SK-N-SH treated with all-trans-retinoic acid at 6 μM for 48 hours (cell line): ENCODE data around the gene PEX26.

ENCODE experiments used
- ATAC-seq: fragments of 200-7000 bp; cut with Tn5 transposase; 3 replicates; pipeline ENCODE4 v1.9.1; 2020; ENCODE audit warnings: mild to moderate bottlenecking, moderate library complexity
- ARNTL ChIP-seq: fragments of 450-650 bp; formaldehyde crosslinking; IDR thresholded peaks from 2 replicates; pipeline ENCODE4 v1.5.0; 2020; ENCODE audit warnings: low read depth, mild to moderate bottlenecking, moderate library complexity, borderline replicate concordance
- BACH2 ChIP-seq: fragments of 250-450 bp; sonication (Bioruptor Pico); IDR thresholded peaks from 2 replicates; pipeline ENCODE4 v1.9.0; 2021; ENCODE audit warnings: mild to moderate bottlenecking, borderline replicate concordance
- CREB5 ChIP-seq: fragments of 250-450 bp; sonication (Bioruptor Pico); IDR thresholded peaks from 2 replicates; pipeline ENCODE4 v1.5.1; 2020; ENCODE audit warnings: low read depth, mild to moderate bottlenecking, moderate library complexity
- CSDC2 ChIP-seq: fragments of 250-450 bp; sonication (Bioruptor Pico); IDR thresholded peaks from 2 replicates; pipeline ENCODE4 v1.5.0; 2020; ENCODE audit warnings: mild to moderate bottlenecking, moderate library complexity
- CSRNP3 ChIP-seq: fragments of 250-450 bp; sonication (Bioruptor Pico); IDR thresholded peaks from 2 replicates; pipeline ENCODE4 v1.5.1; 2021; ENCODE audit warnings: mild to moderate bottlenecking, moderate library complexity
- ESRRG ChIP-seq: fragments of 250-450 bp; sonication (Bioruptor Pico); IDR thresholded peaks from 2 replicates; pipeline ENCODE4 v1.6.1; 2021; ENCODE audit warnings: mild to moderate bottlenecking
- GLIS3 ChIP-seq: fragments of 250-450 bp; sonication (Bioruptor Pico); IDR thresholded peaks from 2 replicates; pipeline ENCODE4 v1.5.0; 2020; ENCODE audit warnings: mild to moderate bottlenecking, moderate library complexity
- ISL1 ChIP-seq: fragments of 250-450 bp; sonication (Bioruptor Pico); IDR thresholded peaks from 2 replicates; pipeline ENCODE4 v2.1.2; 2022; ENCODE audit warnings: mild to moderate bottlenecking, moderate library complexity
- OSR1 ChIP-seq: fragments of 250-450 bp; sonication (Bioruptor Pico); IDR thresholded peaks from 2 replicates; pipeline ENCODE4 v1.8.0; 2022; ENCODE audit warnings: moderate library complexity, mild to moderate bottlenecking, inconsistent platforms
- PATZ1 ChIP-seq: fragments of 250-450 bp; sonication (Bioruptor Pico); IDR thresholded peaks from 2 replicates; pipeline ENCODE4 v1.8.0; 2020; ENCODE audit warnings: mild to moderate bottlenecking, moderate library complexity, borderline replicate concordance
- POU6F1 ChIP-seq: fragments of 250-450 bp; sonication (Bioruptor Pico); IDR thresholded peaks from 2 replicates; pipeline ENCODE4 v1.8.0; 2021; ENCODE audit warnings: low read depth, mild to moderate bottlenecking, moderate library complexity, borderline replicate concordance
- PPARA ChIP-seq: fragments of 250-450 bp; sonication (Bioruptor Pico); IDR thresholded peaks from 2 replicates; pipeline ENCODE4 v1.5.0; 2020; ENCODE audit warnings: mild to moderate bottlenecking, borderline replicate concordance
- TCF4 ChIP-seq: fragments of 250-450 bp; sonication (Bioruptor Pico); IDR thresholded peaks from 2 replicates; pipeline ENCODE4 v1.8.0; 2021; ENCODE audit warnings: mild to moderate bottlenecking, moderate library complexity, borderline replicate concordance
- TOX ChIP-seq: fragments of 250-450 bp; sonication (Bioruptor Pico); IDR thresholded peaks from 2 replicates; pipeline ENCODE4 v1.8.0; 2021; ENCODE audit warnings: mild to moderate bottlenecking, moderate library complexity, borderline replicate concordance
- ZFP30 ChIP-seq: fragments of 450-650 bp; formaldehyde crosslinking; IDR thresholded peaks from 2 replicates; pipeline ENCODE4 v1.5.0; 2022; ENCODE audit warnings: mild to moderate bottlenecking, moderate library complexity
- ZNF565 ChIP-seq: fragments of 450-650 bp; formaldehyde crosslinking; conservative IDR thresholded peaks from 2 replicates; pipeline ENCODE4 v1.5.0; 2020; ENCODE audit warnings: low read depth, mild to moderate bottlenecking, moderate library complexity
- ZNF8 ChIP-seq: fragments of 450-650 bp; formaldehyde crosslinking; IDR thresholded peaks from 2 replicates; pipeline ENCODE4 v1.5.0; 2020; ENCODE audit warnings: mild to moderate bottlenecking, moderate library complexity

Gene PEX26

GRCh38 chr22:18090286-18090685, 12.5 kb downstream of the PEX26 start:
- no peak for ATAC-seq
- TF ChIP-seq ZNF8: no peak
- no peak for TF ChIP-seq TCF4 (CRISPR knock-in tag)
- no peak for TF ChIP-seq POU6F1 (CRISPR knock-in tag)
- no peak for TF ChIP-seq ZFP30 (CRISPR knock-in tag)
- no peak for TF ChIP-seq CSDC2 (CRISPR knock-in tag)
- TF ChIP-seq, all 23 proteins: peak for 0

DNA sequence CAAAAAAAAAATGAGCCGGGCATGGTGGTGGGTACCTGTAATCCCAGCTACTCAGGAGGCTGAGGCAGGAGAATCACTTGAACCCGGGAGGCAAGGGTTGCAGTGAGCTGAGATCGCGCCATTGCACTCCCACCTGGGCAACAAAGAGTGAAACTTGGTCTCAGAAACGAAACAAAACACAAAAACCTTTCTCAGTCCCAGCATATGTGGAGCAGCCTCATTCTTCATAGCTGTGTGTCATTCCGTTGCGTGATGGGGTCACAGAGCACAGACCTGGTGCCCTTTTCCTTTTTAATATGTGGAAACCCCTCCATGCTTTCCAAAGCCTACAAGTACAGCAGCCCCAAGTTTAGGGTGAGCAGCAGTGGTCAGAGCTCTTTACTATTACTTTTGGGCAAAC, 13.7 kb downstream of the PEX26 start:
- ATAC-seq: no peak
- TF ChIP-seq OSR1 (no peak), PPARA (CRISPR knock-in tag) (no peak), ESRRG (CRISPR knock-in tag) (no peak), ZNF8 (no peak), CSRNP3 (CRISPR knock-in tag) (no peak), BACH2 (CRISPR knock-in tag) (no peak), TOX (CRISPR knock-in tag) (no peak), PATZ1 (CRISPR knock-in tag) (no peak), ZNF565 (CRISPR knock-in tag) (no peak), ZFP30 (CRISPR knock-in tag) (no peak)

DNA sequence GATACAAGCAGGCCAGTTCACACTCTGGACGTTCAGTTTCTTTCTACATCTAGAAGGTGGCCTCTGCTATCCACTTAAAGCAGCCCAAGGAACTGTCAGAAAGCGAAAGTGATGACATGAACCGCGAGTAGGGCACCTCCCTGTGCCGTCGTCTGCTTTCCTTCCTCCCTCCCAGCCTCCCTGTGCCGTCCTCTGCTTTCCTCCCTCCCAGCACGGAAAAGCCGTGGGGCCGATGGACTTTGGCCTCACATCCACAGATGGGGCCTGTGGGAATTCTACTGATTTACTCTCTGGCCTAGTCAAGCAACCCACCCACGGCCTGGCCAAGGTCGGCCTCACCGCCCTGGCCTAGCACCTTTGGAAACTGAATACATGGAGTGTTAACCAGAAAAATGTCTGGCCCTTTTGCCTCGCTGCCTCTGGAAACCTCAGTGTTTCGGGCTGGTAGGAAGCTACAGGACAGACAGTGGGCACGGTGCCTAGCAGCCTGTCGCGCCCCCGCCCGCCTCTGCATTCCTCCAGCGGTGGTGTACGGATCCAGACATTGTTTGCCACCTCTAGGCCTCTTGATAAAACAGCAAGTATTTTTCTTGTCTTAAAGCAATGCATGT, 14.2 kb downstream of the PEX26 start:
- peak; percentile 48 for ATAC-seq
- TF ChIP-seq ESRRG (CRISPR knock-in tag) (no peak), CREB5 (CRISPR knock-in tag) (no peak), ZNF565 (CRISPR knock-in tag) (no peak), ISL1 (CRISPR knock-in tag) (no peak), TCF4 (CRISPR knock-in tag) (no peak), ZFP30 (CRISPR knock-in tag) (no peak), CSRNP3 (CRISPR knock-in tag) (no peak)

GRCh38 chr22:18093661-18094060, 15.9 kb downstream of the PEX26 start:
- TF ChIP-seq ZNF8: no peak
- no peak for TF ChIP-seq GLIS3
- no peak for TF ChIP-seq ESRRG (CRISPR knock-in tag)
- no peak for TF ChIP-seq TCF4 (CRISPR knock-in tag)
- no peak for TF ChIP-seq BACH2 (CRISPR knock-in tag)
- no peak for TF ChIP-seq CSRNP3 (CRISPR knock-in tag)
- no peak for TF ChIP-seq ARNTL (CRISPR knock-in tag)
- TF ChIP-seq TOX (CRISPR knock-in tag): no peak
- ATAC-seq: no peak
